ENCODE results near the gene CCDC38.

DNA sequence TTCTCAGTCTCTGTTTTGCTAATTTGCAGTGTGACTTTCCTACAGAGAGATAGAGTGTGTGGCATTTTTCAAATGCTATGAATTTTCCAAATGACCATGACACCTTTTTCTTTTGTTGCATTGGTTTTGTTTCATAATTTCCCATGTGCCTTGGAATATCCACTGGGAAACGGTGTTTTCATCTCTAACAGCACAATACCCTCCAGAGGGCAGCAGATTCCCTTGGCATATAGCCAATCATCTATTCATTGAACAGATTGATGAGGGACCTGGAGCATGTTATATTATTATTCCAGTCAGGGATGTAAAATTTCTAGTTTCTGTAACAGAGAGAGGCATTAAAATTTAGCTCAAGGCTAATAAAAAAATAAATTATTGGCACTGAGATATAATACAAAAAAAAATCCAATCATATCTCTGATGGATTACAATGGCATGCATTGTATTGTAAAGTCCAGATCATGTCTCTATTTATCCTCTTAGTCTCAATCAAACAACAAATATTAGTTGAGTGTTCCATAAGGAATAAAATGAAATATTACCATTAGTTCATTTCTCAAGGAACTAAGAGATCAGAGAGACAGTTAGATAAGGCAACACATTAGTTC, 122.2 kb downstream of the CCDC38 start:
- TF ChIP-seq POLR2A (IDR thresholded peaks at IDR 0.05) (no peak), POLR2AphosphoS5 (IDR thresholded peaks at IDR 0.05) (peak; percentile 71)
- TF ChIP-seq, protein P1, sequence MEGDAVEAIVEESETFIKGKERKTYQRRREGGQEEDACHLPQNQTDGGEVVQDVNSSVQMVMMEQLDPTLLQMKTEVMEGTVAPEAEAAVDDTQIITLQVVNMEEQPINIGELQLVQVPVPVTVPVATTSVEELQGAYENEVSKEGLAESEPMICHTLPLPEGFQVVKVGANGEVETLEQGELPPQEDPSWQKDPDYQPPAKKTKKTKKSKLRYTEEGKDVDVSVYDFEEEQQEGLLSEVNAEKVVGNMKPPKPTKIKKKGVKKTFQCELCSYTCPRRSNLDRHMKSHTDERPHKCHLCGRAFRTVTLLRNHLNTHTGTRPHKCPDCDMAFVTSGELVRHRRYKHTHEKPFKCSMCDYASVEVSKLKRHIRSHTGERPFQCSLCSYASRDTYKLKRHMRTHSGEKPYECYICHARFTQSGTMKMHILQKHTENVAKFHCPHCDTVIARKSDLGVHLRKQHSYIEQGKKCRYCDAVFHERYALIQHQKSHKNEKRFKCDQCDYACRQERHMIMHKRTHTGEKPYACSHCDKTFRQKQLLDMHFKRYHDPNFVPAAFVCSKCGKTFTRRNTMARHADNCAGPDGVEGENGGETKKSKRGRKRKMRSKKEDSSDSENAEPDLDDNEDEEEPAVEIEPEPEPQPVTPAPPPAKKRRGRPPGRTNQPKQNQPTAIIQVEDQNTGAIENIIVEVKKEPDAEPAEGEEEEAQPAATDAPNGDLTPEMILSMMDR (IDR thresholded peaks at IDR 0.05), result peak; percentile 14 to 65 (median 54)
